Kidney glomerular epithelial cell (primary cell): ENCODE data around the gene ACTN2.
"Not testable (repeated sequence)": the region's sequence is repeated elsewhere in the genome, so short reads cannot be mapped to it uniquely, and the experiment has no call there.

ENCODE experiments used
- DNase-seq: peaks from one replicate; lab custom pipeline; 2025; lab: John Stamatoyannopoulos, UW

ACTN2 gene

DNA sequence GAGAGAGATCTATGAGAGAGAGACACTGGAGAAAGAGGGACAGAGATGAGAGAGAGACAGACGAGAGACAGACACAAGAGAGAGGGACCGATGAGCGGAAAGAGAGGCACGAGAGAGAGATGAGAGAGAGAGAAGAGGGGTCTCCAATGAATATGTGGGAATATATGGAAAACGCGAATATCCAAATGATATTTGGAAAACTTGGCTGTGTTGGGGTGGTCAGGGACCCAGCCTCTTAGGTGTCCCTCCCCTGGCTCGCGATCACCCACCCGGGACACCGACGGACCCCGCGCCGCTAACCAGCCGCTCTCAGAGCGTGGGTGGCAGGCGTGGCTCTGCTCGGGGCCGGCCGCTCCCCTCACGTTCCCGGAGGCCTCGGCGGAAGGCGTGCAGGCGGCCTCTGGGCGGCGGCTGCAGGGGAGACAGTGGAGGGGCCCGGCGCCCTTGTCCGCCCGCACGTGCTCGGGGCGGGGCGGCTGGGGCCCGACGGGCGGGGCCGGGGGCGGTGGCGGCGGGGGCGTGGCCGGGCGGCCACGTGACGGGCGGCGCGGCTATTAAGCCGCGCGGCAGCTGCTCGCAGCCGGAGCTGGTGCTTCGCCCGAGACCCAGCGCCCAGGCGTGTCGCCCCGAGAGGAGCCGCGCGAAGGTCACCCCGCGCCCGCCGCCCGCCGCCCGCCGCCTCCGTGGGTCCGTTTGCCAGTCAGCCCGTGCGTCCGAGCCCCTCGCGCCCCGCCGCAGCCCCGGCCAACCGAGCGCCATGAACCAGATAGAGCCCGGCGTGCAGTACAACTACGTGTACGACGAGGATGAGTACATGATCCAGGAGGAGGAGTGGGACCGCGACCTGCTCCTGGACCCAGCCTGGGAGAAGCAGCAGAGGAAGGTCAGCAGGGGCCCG, at the start of gene ACTN2:
ACTN2 (plus strand) TSS at position 583 of the 898 bp plus-strand sequence; CDS start at position 758, 175 bp downstream.
- DNase-seq: no peak

DNA sequence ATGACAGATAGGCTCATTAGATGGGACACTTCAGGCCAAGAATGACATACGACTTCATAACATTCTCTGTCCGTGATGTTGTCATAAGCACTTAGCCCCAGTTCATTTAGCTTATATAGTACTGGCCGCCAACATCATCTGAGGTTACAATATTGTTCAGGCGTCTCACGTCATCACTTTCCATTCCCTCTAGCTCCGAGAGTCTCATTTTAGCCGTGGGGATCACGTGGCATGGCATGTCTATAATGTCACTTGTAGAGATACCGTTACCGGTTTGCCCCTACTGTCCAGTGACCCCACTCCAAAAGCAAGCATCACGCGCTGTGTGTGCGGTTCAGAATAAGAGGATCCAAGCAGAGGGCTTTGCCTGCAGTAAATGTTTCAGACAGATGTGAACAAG, 47.4 kb upstream of the ACTN2 start:
- DNase-seq: no peak

DNA sequence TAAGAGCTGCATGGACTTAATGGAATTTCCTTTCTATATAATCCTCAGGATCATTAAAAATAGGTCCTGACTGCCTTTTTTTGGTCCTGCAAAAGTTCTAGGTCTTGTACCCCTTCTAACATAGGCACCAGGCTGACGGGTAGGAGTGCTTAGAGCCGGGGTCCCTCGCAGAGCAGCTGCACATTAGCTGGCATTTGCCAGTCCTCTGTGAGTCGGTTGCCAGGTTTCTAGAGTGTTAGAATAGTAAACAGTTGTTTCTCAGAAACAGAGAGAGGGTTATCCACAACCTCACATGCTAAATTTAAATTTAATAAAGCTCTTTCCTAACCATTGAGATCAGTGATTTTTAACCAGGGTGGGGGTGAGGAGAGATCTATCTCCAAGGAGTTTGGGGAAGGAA, 46.6 kb upstream of the ACTN2 start:
- no peak for DNase-seq

DNA sequence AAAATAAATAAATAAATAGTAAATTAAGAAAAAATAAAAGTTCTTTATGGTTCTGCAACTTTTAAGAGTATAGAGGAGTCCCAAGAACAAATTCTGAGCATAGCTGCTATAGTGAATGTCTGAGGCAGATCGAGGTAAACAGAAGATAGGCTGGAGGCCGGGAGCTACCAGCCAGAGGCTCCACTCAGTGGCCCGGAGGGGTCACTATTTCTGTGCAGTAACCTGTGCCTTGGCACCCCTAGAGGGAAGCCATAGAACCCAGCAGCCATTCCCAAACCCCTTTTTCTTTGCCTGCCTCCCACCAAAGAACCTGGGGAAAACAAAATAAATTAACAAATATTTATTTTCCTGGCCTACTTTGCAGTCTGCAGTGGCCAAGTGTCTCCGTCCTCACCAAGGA, 43.5 kb upstream of the ACTN2 start:
- no peak for DNase-seq

DNA sequence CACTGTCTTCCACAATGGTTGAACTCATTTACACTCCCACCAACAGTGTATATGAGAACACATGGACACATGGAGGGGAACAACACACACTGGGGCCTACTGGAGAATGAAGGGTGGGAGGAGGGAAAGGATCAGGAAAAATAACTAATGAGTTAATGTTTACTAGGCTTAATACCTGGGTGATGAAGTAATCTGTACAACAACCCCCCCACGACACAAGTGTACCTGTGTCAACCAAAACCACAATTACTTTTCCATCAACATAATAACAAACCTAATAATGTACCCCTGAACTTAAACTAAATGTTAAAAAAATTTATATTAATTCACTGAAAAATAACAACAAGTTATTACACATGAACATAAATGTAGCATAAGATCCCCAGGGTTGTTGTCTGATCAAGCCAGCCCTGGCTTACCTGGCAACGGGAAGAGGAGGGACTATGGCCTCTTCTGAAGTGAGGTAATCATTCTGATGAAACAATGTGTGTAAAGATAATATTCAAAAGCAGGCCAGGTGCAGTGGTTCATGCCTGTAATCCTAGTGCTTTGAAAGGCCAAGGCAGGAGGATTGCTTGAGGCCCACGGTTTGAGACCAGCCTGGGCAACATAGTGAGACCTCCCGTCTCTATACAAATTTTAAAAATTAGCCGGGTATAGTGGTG, 41.2 kb upstream of the ACTN2 start:
- no peak for DNase-seq

DNA sequence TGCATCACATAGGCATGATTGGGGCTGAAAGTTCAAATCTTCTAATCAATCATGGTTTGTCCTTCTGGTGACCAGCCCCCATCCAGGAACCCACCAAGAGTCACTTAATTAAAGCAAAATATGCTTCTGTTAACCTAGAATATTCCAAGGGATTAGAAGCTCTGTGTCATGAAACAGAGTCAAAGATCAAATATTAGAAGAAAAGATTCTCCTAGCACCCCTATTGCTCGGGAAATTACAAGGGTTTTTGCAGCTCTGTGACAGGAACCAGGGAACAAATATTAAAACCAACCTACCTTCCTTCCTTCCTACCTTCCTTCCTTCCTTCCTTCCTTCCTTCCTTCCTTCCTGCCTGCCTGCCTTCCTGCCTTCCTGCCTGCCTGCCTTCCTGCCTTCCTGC, 31.8 kb upstream of the ACTN2 start:
- DNase-seq: no peak

DNA sequence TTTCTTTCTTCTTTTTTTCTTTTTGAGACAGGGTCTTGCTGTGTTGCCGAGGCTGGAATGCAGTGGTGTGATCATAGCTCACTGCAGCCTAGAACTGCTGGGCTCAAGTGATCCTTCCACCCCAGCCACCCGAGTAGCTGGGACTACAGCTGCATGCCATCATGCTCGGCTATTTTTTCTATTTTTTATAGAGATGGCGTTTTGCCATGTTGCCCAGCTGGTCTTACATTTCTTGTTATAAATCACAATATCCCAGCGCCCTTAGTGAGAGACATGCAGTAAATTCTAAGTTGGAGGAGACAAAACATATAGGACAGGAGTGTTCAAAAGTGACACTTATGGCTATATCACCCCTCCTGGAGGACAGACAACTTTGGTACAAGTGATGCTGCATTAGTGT, 31.3 kb upstream of the ACTN2 start:
- no peak for DNase-seq

DNA sequence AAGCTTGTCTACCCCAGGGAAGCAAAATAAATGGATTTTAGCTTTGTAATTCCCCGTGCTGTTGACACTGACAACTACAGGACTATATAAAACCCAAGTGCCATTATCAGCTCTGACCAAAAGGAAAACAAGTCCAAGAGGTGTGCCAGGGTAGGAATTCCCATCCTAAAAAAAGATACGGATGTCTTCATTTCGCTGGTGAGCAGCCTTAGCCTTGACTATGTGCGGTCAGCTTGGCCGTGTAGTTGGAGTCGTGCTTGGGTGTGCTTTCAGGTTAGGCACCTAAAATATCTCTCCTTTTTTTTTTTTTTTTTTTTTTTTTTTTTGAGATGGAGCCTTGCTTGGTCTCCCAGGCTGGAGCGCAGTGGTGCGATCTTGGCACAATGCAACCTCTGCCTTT, 28.9 kb upstream of the ACTN2 start:
- no peak for DNase-seq

DNA sequence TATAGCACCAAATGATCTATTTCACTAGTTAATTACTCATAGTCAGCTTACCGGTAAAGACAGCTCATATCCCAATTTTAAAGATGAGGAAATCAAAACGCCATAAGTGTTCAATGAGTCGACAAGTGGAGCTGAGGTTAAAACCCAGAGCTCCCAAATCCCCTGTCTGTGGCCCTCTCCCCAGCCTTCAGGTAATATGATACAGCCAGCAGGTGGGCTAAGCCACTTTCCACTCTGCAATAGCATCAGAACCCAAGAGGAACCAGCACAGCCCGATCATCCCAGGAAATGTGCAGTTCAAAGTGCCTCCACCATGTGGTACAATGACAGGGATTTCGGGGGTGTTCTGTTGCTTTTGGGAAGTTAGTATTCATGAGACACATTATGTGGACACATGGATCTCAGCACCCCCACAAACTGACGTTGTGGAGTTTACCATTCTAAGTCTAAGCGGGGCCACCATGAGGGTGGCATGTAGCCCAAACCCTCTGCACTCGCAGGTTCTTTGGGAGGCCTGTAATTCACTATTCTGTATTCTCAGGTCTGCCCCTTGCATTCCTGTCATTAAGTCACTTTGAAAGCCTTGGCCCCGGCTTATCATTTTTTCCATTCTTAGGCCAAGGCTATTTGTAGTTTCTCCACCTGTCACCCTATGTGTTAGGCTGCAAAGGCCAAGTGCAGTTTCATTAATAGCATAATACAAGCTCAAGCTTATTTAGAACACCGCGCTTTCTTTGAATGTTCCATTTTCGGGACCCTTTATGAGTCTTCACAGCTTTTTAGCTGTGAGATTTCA, 26.3 kb upstream of the ACTN2 start:
- no peak for DNase-seq

DNA sequence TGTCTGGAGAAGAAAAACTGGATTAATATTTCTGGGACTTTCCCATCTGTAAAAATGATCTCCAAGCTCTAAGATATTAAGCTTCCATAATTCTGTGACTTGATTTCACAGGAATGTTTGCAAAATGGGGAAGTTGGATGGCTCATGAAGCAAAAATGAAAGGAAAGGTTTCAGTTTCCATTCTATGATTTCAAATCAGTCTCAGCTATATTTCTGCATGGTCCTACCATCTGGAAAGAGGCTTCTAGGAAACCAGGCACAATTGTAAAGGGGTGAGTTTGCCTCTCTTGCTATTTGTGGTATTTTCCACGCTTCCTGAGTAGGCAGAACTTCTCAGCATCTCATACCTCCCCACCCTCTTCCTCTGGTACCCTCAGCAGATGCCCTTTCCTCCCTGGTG, 22.4 kb upstream of the ACTN2 start:
- no peak for DNase-seq

DNA sequence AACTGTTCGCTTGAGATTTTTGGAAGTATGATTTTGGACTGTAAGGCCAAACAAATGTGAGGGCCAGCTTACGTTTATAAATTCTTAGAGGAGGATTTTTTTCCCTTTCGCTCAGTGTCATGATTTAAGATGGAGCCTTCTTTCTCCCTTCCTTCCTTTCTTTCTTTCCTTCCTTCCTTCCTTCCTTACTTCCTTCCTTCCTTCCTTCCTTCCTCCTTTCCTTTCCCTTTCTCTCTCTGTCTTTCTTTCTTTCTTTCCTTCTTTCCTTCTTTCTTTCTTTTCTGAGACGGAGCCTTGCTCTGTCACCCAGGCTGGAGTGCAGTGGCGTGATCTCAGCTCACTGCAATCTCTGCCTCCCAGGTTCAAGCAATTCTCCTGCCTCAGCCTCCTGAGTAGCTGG, 17.4 kb upstream of the ACTN2 start:
- DNase-seq: not testable (repeated sequence)

DNA sequence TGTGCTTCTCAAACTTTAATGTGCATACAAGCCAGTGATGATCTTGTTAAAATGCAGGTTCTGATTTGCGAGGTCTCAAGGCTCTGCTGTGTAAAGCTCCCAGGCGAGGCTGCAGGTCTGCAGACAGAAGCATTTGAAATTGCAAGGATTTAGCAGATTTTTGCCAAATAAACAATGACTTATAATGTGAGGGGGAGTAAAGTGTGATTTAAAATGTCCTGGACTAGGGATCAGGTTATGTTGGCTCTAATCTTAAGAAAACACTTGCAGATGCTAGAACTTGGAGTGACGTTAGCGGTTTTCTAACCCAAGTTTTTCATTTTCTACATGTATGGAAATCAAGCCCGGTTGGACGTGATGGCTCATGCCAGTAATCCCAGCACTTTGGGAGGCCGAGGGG, 16.2 kb upstream of the ACTN2 start:
- no peak for DNase-seq

DNA sequence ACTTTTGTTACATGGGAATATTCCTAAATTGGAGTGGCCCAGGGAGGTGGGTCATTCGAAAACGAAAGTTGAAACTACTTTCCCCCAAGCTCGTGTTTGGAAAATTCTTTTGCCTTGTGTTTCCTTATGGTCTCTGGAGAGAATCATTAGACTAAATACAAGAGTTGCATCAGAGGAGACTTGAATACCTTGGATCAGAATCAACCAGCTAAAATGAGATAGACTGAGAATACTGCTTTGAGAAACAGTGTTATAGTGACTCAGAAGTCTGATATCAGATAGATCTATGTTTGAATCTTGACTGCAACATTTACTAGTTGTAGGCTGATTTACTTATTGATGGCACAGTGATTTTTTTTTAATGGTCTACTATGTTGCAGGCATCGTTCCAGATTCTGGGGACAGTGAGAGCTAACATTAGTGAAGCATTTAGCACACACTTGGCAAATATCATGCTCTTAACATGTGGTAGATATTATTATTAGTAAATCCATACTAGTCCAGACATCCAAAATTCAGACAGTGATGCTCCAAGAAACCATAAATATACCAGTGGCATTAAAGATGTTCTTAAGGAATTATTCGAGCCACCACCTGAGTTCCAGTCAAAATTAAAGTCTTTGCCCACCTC, 12.9 kb upstream of the ACTN2 start:
- no peak for DNase-seq

DNA sequence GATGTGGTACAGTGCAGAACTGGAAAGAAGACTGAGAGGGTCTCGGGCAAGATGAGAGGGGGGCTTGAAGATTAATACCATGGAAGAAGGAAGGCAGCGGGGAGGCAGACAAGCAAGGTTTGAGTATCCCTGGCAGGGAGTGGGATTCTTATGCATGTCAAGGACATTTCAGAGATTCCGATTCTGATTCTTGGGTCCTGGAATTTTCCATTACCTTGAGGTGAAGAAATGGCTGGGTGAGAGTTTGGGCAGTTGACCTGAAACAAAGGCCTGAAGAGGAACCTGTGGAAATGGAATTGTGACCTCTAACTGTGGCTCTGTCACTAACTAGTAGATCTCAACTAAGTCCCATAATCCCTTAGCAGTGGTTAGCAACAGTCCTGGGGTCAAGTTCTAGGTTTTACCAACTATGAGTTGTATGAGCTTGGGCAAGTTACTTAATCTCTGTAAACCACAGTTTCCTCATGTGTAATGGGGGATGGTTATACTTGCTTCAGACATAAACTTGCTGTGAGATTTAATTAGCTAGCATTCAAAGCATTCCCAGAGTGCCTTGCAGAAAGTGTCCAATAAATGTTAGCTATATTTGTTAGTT, 8.6 kb upstream of the ACTN2 start:
- no peak for DNase-seq

DNA sequence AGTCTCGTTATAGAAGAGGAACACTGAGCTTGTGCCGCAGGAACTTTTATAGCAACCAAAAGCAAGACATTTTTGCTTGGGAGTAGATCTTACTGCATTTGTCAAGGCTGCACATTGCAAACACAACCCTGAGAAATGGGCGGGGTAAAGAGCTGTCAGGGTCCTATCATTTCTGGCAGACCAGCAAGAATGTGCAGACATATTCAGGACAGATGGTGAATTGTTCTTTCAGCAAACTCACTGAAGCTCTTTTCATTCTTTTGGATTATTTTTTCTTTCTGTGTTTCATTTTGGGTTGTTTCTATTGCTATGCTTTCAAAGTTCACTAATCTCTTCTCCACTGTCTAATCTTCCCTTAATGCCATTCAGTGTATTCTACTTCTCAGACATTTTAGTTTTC, 5.1 kb upstream of the ACTN2 start:
- DNase-seq: no peak

DNA sequence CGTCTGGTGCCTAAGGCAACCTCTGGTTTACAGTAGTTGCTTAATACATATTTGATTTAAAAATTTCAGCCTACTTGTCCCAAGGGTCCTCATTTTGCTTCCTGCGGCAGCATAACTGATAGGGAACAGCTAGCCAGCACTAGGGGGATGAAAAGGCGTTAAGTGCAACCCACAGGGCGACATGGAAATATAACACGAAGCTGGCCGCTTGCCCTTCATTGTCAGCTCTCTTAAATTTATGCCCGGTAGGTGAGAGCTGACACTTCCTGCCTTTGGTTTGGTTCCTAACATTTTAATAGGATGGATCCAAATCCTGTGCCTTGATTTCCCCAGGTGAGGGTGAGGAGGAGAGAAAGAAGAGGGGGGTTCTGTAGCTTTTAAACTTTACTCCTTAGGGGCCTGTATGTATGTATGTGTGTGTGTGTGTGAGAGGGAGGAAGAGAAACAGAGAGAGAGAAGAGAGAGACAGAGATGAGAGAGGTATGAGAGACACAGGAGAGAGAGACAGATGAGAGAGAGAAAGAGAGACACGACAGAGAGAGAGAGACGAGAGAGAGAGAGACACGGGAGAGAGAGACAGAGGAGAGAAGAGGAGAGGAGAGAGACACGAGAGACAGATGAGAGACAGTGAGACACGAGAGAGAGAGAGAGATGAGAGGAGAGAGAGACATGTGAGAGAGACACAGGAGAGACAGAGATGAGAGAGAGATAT, 938 bp upstream of the ACTN2 start:
- DNase-seq: no peak

DNA sequence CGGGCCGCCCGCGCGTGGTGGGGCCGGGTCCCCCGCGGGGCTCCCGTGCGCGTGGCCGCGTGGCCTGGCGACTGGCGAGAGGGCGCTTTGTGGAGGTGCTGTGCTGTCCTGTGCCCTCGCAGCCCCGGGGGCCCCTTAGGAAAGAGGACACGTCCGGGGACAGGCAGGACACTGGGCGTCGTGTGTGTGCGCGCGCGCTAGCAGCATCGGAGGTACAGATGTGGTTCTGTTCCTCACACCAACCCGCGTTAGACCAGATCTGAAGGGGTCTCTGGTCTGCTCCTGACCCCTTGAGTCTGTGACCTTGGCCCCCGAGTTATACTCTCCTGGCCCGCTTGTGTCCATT, 489 bp downstream of the ACTN2 start:
- DNase-seq: no peak

DNA sequence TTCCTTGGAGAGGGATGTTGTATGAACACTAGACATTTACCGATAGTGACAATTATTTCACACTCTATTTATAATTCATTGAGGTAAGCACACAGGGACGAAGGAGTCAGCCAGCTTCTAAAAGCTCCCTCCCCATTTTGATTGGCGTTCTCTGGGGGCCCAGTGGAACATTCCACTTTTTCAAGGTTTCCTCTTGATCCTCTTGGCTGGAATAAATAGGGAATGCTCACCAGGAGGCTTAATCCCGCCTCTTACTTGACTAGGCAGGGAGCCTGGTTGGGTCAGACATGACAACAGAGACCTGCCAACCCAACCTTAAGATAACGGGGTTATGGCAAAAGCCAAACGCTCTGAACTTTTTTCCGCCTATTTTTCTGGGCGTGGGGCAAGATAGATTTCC, 974 bp downstream of the ACTN2 start:
- DNase-seq: no peak

DNA sequence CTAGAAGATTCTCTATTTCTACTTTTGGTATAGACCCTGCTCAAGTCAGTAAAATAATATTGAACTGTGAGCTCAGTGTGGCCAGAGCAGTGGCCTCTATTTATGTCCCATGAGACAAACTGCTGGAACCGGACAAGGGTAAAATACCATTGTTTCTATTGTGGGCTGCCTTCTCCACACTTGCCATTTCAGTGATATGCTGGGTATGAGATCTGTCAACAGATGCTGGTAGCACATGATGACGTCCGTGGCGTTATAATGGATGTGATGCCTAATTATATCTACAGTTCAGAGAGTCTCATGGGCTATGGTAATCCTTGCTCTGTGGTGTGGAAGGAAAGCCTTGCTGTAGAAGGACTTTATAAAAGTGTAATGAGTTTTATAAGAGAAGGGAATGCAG, 2.4 kb downstream of the ACTN2 start:
- DNase-seq: no peak

DNA sequence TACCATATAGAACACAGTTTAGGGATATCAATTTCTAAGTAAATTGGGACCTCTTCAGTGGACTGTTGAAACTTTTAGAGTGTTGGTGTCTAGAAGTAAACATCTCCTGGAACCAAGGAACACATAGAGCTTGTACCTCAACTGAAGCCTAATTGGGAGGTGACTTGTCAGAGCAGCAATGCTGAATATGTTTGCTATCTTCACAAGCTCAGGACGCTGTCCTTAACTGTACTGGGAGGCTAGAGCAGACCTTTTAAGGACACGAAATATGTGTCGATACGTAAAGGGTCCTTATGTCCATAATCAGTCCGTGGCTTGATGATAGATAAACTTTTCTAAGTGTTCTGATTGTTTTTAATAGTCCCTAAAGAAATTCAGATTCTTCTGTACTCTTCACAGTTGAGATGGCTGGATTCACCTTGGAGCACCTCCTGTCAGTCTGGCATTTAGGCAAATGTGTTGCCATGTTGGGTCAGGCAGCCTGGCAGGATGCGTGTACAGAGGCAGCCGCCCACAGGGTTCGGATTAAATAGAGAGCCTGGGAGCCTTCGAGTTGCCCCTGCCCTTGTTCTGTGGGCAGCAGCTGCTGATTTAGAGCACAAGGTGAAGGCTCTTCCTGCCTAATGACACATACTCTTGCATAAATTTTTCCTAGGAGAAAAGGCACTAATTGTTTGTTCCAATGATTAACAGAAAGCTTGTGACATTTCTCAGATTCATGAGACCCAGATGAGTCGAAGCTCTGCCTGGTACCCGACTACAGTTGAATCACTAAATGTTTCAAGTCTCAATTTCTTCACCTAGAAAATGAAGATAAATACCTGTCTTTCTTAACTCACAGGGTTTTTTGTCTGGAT, 3.6 kb downstream of the ACTN2 start:
- DNase-seq: peak; percentile 22
